HepG2 (cell line): Measurements from ENCODE around the gene HPCAL1. TPM values are rescaled to one million over a fixed set of nuclear protein-coding genes. Genes with fewer than 3 reads are reported as not detected.

Experiments used
- ATAC-seq: fragments of 200-7000 bp; cut with Tn5 transposase; 3 replicates; pipeline ENCODE4 v1.9.1; 2020; ENCODE audit warnings: mild to moderate bottlenecking, moderate library complexity
- BruUV-seq: library from RNA; stranded (reverse); fragments of 400-500 nt; replicated peaks from 2 replicates; lab custom pipeline; 2021; lab: Mats Ljungman, UMichigan
- CTCF ChIA-PET: fragments of 300-600 bp; formaldehyde crosslinking; extraction: SDS; loops from one replicate; lab custom pipeline; 2021; ENCODE audit warnings: low total read pairs, inconsistent platforms, low intra/inter-chr PET ratio; lab: Yijun Ruan, JAX
- POLR2A ChIA-PET: fragments of 350-600 bp; sonication (Branson Sonifier 250); formaldehyde crosslinking; loops from one replicate; lab custom pipeline; 2020; ENCODE audit warnings: antibody characterized with exemption, inconsistent platforms; lab: Yijun Ruan, JAX
- DNase-seq: peaks from one replicate; pipeline ENCODE4 v3.0.0-alpha.2; 2015; ENCODE audit warnings: low spot score
- FAIRE-seq: peaks from 3 replicates; lab custom pipeline; 2011; peaks lifted over from hg19 to GRCh38; lab: Jason Lieb, UNC
- H2AFZ ChIP-seq: one replicate; pipeline ENCODE4 v1.6.1; 2011; ENCODE audit warnings: low read length, inconsistent platforms
- H3K27ac ChIP-seq: fragments of 300-600 bp; 3 replicates; pipeline ENCODE4 v1.8.0; 2011; ENCODE audit warnings: mixed run types, mild to moderate bottlenecking, mixed read lengths, low read length, inconsistent platforms; ENCODE audit not compliant: insufficient read depth; ENCODE audit errors: extremely low read length
- H3K27me3 ChIP-seq, 2 experiments: fragments of 200-600 bp in 1 of 2; 2 replicates in 1 of 2; 3 replicates in 1 of 2; pipeline versions ENCODE4 v1.6.0 to v1.8.0; 2011; ENCODE audit warnings: low read length in 2 of 2, mild to moderate bottlenecking in 2 of 2, moderate library complexity in 2 of 2, inconsistent platforms in 1 of 2; ENCODE audit not compliant: insufficient read depth in 2 of 2, control insufficient read depth in 1 of 2
- H3K36me3 ChIP-seq, 2 experiments: fragments of 200-600 bp in 1 of 2; replicated peaks in 1 of 2; 2 replicates in 1 of 2; 3 replicates in 1 of 2; pipeline versions ENCODE4 v1.5.1 to v1.8.0; 2011; ENCODE audit warnings: low read length in 2 of 2, inconsistent platforms in 1 of 2; ENCODE audit not compliant: insufficient read depth in 2 of 2, control insufficient read depth in 1 of 2
- H3K4me1 ChIP-seq: 2 replicates; pipeline ENCODE4 v1.5.1; 2012; ENCODE audit warnings: low read length, inconsistent platforms; ENCODE audit not compliant: insufficient read depth
- H3K4me2 ChIP-seq: 2 replicates; pipeline ENCODE4 v1.6.0; 2011; ENCODE audit warnings: low read depth, low read length, inconsistent platforms
- H3K4me3 ChIP-seq, 3 experiments: fragments of 200-600 bp in 1 of 3; sonication (generic), shearing (Covaris generic) in 1 of 3; replicated peaks in 1 of 3; 2 replicates each; pipeline ENCODE4 v1.5.1; 2011 to 2016; ENCODE audit warnings: low read length in 3 of 3, inconsistent platforms in 2 of 3, low read depth in 2 of 3, mild to moderate bottlenecking in 2 of 3, control low read depth in 1 of 3, mixed read lengths in 1 of 3; ENCODE audit not compliant: insufficient read depth in 1 of 3
- H3K79me2 ChIP-seq: one replicate; pipeline ENCODE4 v1.6.1; 2011; ENCODE audit warnings: low read length, inconsistent platforms; ENCODE audit not compliant: insufficient read depth
- H3K9ac ChIP-seq: 2 replicates; pipeline ENCODE4 v1.6.0; 2011; ENCODE audit warnings: mild to moderate bottlenecking, low read depth, low read length, inconsistent platforms; ENCODE audit not compliant: insufficient read depth
- H3K9me3 ChIP-seq: 2 replicates; pipeline ENCODE4 v1.5.1; 2012; ENCODE audit warnings: mild to moderate bottlenecking, low read length
- H4K20me1 ChIP-seq: 2 replicates; pipeline ENCODE4 v1.6.0; 2011; ENCODE audit warnings: inconsistent platforms, mild to moderate bottlenecking, low read length, moderate library complexity; ENCODE audit not compliant: insufficient read depth
- AHR ChIP-seq: IDR thresholded peaks from 2 replicates; pipeline ENCODE4 v1.6.1; 2018; ENCODE audit warnings: missing genetic modification reagents, missing compliant biosample characterization
- ARID2 ChIP-seq: sonication (generic); formaldehyde crosslinking; IDR thresholded peaks from 2 replicates; pipeline ENCODE4 v1.8.1; 2022; ENCODE audit warnings: mild to moderate bottlenecking, missing genetic modification reagents, borderline replicate concordance
- CHCHD3 ChIP-seq: sonication (generic); formaldehyde crosslinking; IDR thresholded peaks from 2 replicates; pipeline ENCODE4 v1.8.0; 2022; ENCODE audit warnings: mild to moderate bottlenecking, missing genetic modification reagents, moderate library complexity
- GABPA ChIP-seq, 2 experiments: IDR thresholded peaks; 2 replicates each; pipeline ENCODE4 v1.6.1; 2011 to 2016; ENCODE audit warnings: low read depth in 2 of 2, low read length in 1 of 2, missing biosample characterization in 1 of 2, missing genetic modification characterization in 1 of 2
- GPN1 ChIP-seq: sonication (generic); formaldehyde crosslinking; IDR thresholded peaks from 2 replicates; pipeline ENCODE4 v1.5.1; 2020; ENCODE audit warnings: missing genetic modification reagents, borderline replicate concordance
- HDAC2 ChIP-seq: sonication (generic); formaldehyde crosslinking; IDR thresholded peaks from 2 replicates; pipeline ENCODE4 v1.4.0; 2020; ENCODE audit warnings: missing genetic modification reagents
- ISX ChIP-seq: sonication (generic); formaldehyde crosslinking; conservative IDR thresholded peaks from 2 replicates; pipeline ENCODE4 v1.5.0; 2020; ENCODE audit warnings: missing genetic modification reagents
- KAT8 ChIP-seq: IDR thresholded peaks from 2 replicates; pipeline ENCODE4 v1.6.1; 2016; ENCODE audit warnings: missing genetic modification reagents, missing compliant biosample characterization
- MIER2 ChIP-seq: IDR thresholded peaks from 2 replicates; pipeline ENCODE4 v1.6.1; 2016; ENCODE audit warnings: missing biosample characterization, missing genetic modification reagents
- MYC ChIP-seq: sonication (generic); formaldehyde crosslinking; IDR thresholded peaks from 2 replicates; pipeline ENCODE4 v1.9.0; 2021; ENCODE audit warnings: missing genetic modification reagents, borderline replicate concordance
- NAIF1 ChIP-seq: sonication (generic); formaldehyde crosslinking; IDR thresholded peaks from 2 replicates; pipeline ENCODE4 v1.5.0; 2020; ENCODE audit warnings: mild to moderate bottlenecking, missing genetic modification reagents, borderline replicate concordance
- RBAK ChIP-seq: sonication (generic); formaldehyde crosslinking; IDR thresholded peaks from 2 replicates; pipeline ENCODE4 v1.5.1; 2020; ENCODE audit warnings: mild to moderate bottlenecking, missing genetic modification reagents
- SETDB1 ChIP-seq: sonication (generic); formaldehyde crosslinking; IDR thresholded peaks from 2 replicates; pipeline ENCODE4 v1.5.1; 2020; ENCODE audit warnings: missing genetic modification reagents, mild to moderate bottlenecking, borderline replicate concordance
- SOX13 ChIP-seq, 3 experiments: fragments of 450-650 bp in 1 of 3; sonication (generic) in 1 of 3; formaldehyde crosslinking in 1 of 3; IDR thresholded peaks in 2 of 3; conservative IDR thresholded peaks in 1 of 3; 2 replicates each; pipeline versions ENCODE4 v1.5.0 to v1.6.1; 2016 to 2020; ENCODE audit warnings: antibody characterized with exemption in 1 of 3, mild to moderate bottlenecking in 1 of 3, missing compliant biosample characterization in 1 of 3, missing genetic modification reagents in 1 of 3, moderate library complexity in 1 of 3
- SUZ12 ChIP-seq: fragments of 150-350 bp; IDR thresholded peaks from 2 replicates; pipeline ENCODE4 v1.6.1; 2014; ENCODE audit warnings: low read depth, low read length
- THYN1 ChIP-seq: sonication (generic); formaldehyde crosslinking; IDR thresholded peaks from 2 replicates; pipeline ENCODE4 v1.8.1; 2023; ENCODE audit warnings: low read depth, mild to moderate bottlenecking, moderate library complexity, missing genetic modification reagents, borderline replicate concordance
- ZKSCAN5 ChIP-seq: sonication (generic); formaldehyde crosslinking; IDR thresholded peaks from 2 replicates; pipeline ENCODE4 v1.5.1; 2020; ENCODE audit warnings: mild to moderate bottlenecking, missing genetic modification reagents
- ZNF333 ChIP-seq: sonication (generic); formaldehyde crosslinking; IDR thresholded peaks from 2 replicates; pipeline ENCODE4 v1.4.0; 2020; ENCODE audit warnings: mild to moderate bottlenecking, missing genetic modification reagents, borderline replicate concordance
- ZNF569 ChIP-seq: sonication (generic); formaldehyde crosslinking; IDR thresholded peaks from 2 replicates; pipeline ENCODE4 v1.5.0; 2020; ENCODE audit warnings: mild to moderate bottlenecking, missing genetic modification reagents, moderate library complexity, borderline replicate concordance
- ZNF703 ChIP-seq: sonication (generic); formaldehyde crosslinking; IDR thresholded peaks from 2 replicates; pipeline ENCODE4 v1.5.1; 2020; ENCODE audit warnings: missing genetic modification reagents, mild to moderate bottlenecking, moderate library complexity, borderline replicate concordance
- ZSCAN20 ChIP-seq: sonication (generic); formaldehyde crosslinking; IDR thresholded peaks from 2 replicates; pipeline ENCODE4 v1.4.0; 2020; ENCODE audit warnings: missing genetic modification reagents, mild to moderate bottlenecking, borderline replicate concordance
- whole genome bisulfite sequencing: methylation state at CpG from one replicate; pipeline ENCODE4 v1.1.6; 2017; ENCODE audit warnings: low lambda C conversion rate; 5-methylcytosine and 5-hydroxymethylcytosine counted together
- in situ Hi-C: cut with HindIII; loops from 2 replicates; pipeline ENCODE4 v1.10.0; 2017; ENCODE audit warnings: low pct_unique_long_range_greater_than_20kb; ENCODE audit not compliant: extremely low pct_ligation_motif_present
- intact Hi-C: fragments of 100-400 bp; cut with micrococcal nuclease; formaldehyde crosslinking; loops from one replicate; pipeline ENCODE4 v1.10.0; 2022; ENCODE audit not compliant: unreplicated experiment
- polyA plus RNA-seq, 8 experiments: library from polyadenylated mRNA; depleted of rRNA in 3 of 8; stranded (reverse) in 7 of 8; unstranded in 1 of 8; fragments of >200 nt; fragmentation: Illumina TruSeq in 4 of 8; extraction: Trizol in 4 of 8; gene quantifications; 2 replicates each; pipeline versions ENCODE4 v1.2.1 to v1.2.3, GENCODE V29; 2011 to 2016; ENCODE audit warnings: low read depth in 4 of 8, missing spikeins in 1 of 8, mixed read lengths in 1 of 8; ENCODE audit not compliant: insufficient read depth in 1 of 8
- total RNA-seq, 5 experiments: library from RNA; depleted of rRNA; stranded (reverse); fragments of >200 nt; fragmentation: Illumina TruSeq; extraction: Trizol; gene quantifications; 2 replicates each; pipeline ENCODE4 v1.2.3, GENCODE V29; 2016; ENCODE audit warnings: low read depth in 1 of 5

Gene HPCAL1
- total and polyA plus RNA-seq, 2 of the 13 experiments (the other 11 are each of a cell fraction or from before 2014, with no cell fraction given), result 29.5 to 29.9 TPM

GRCh38 chr2:10277293-10278028 lies 25.2 kb upstream of the HPCAL1 start (continued):
- peak; percentile 58; the same call in 1 of the 2 replicates for TF ChIP-seq ZNF333 (CRISPR knock-in tag)

GRCh38 chr2:10278029-10278762 lies 24.5 kb upstream of the HPCAL1 start:
- FAIRE-seq (peak; percentile 78), DNase-seq (peak; percentile 87), ATAC-seq (peak; percentile 69)
- no peaks in the 10 kb centered on the region for H3K9me3 ChIP-seq
- intact Hi-C loops, result loop anchor here (1.0 to 10.0 kb wide), 3 partner anchors 8 to 153 kb away; partner anchors contain the start of gene RRM2
- peak overlapping the region; percentile 97 for H3K4me2 ChIP-seq
- BruUV-seq, result no TSS peak
- in situ Hi-C loops, result no loop called here
- CTCF ChIA-PET, result no interaction called here
- H3K79me2 ChIP-seq, result no peaks in the 10 kb centered on the region
- peak overlapping the region; percentile 31 for H2AFZ ChIP-seq
- peaks cover 3 to 18% of the 10 kb centered on the region in 2 experiments; a peak in 4 of 5 replicates for H3K27me3 ChIP-seq
- peak overlapping the region; percentile 27 to 78 (median 52) for H3K4me3 ChIP-seq
- H4K20me1 ChIP-seq, result no peaks in the 10 kb centered on the region
- peaks cover 47% of the 10 kb centered on the region for H3K4me1 ChIP-seq
- H3K36me3 ChIP-seq, result no peaks in the 10 kb centered on the region
- H3K27ac ChIP-seq, result peak overlapping the region; percentile 69
- POLR2A ChIA-PET, result interaction anchor here (0.8 to 4.0 kb wide), 17 partner anchors 8 to 435 kb away, joined by 3 to 105 read pairs (median 6); partner anchors contain the start of genes HPCAL1, ODC1 and TAF1B
- WGBS, result 3% methylated on average over 19 of the region's 19 CpGs
- peak overlapping the region; percentile 61 for H3K9ac ChIP-seq
- TF ChIP-seq HDAC2 (CRISPR knock-in tag) (peak; percentile 64; the same call in 1 of the 2 replicates), CHCHD3 (CRISPR knock-in tag) (no peak), MIER2 (CRISPR knock-in tag) (0 out of 2 replicates have a peak, but pooled peaks have one; percentile 9), GPN1 (CRISPR knock-in tag) (no peak), THYN1 (CRISPR knock-in tag) (0 out of 2 replicates have a peak, but pooled peaks have one; percentile 70), AHR (CRISPR knock-in tag) (no peak), ZNF569 (CRISPR knock-in tag) (no peak), MYC (CRISPR knock-in tag) (peak; percentile 92), KAT8 (CRISPR knock-in tag) (peak; percentile 74; the same call in 1 of the 2 replicates), SUZ12 (no peak), ZKSCAN5 (CRISPR knock-in tag) (no peak), GABPA (IDR thresholded peaks at IDR 0.05; ENCODE audit: low read depth, low read length) (no peak), GABPA (CRISPR knock-in tag; IDR thresholded peaks at IDR 0.05; ENCODE audit: low read depth) (peak; percentile 78), ZSCAN20 (no peak), ISX (CRISPR knock-in tag) (no peak), ZNF703 (CRISPR knock-in tag) (no peak; the same call in 1 of the 2 replicates), SETDB1 (no peak), SOX13 (IDR thresholded peaks at IDR 0.05) (no peak; the same call in 1 of the 2 replicates), SOX13 (CRISPR knock-in tag; conservative IDR thresholded peaks at IDR 0.05 in 1 of 2, IDR thresholded peaks at IDR 0.05 in 1 of 2) (peak in 1 of 2 experiments; percentile 17; a peak in 1 of 4 replicates), ARID2 (peak; percentile 82; the same call in 1 of the 2 replicates), RBAK (0 out of 2 replicates have a peak, but pooled peaks have one; percentile 9), NAIF1 (CRISPR knock-in tag) (peak; percentile 53; the same call in 1 of the 2 replicates)
